Measurements from ENCODE around the gene ISG20L2. TPM values are rescaled to one million over a fixed set of nuclear protein-coding genes. Genes with fewer than 3 reads are reported as not detected.

ISG20L2 gene
- total RNA-seq, 1 donor from 2014 or later = 42.7 TPM

GRCh38 chr1:156754219-156754618 lies 25.7 kb upstream of the ISG20L2 start:
- no peak for DNase-seq (ENCODE audit: low spot score)

GRCh38 chr1:156752843-156753482 lies 24.4 kb upstream of the ISG20L2 start:
- DNase-seq (ENCODE audit: low spot score) = no peak

- DNase-seq (ENCODE audit: low spot score) = peak; percentile 99
Measured at GRCh38 chr1:156751757-156752481, 23.4 kb upstream of the ISG20L2 start.

- DNase-seq (ENCODE audit: low spot score) = no peak
Measured at GRCh38 chr1:156751451-156751756, 22.8 kb upstream of the ISG20L2 start, which contains the start of gene HDGF. TSS of gene HDGF (minus strand) at chr1:156751675. CDS start at chr1:156751429, 246 bp downstream.

- peak; percentile 73 for DNase-seq (ENCODE audit: low spot score)
Measured at GRCh38 chr1:156750711-156751450, 22.3 kb upstream of the ISG20L2 start.

- DNase-seq (ENCODE audit: low spot score) = peak; percentile 79
Measured at GRCh38 chr1:156750191-156750672, 21.7 kb upstream of the ISG20L2 start.

- DNase-seq (ENCODE audit: low spot score) = no peak
Measured at GRCh38 chr1:156749419-156750118, 21.0 kb upstream of the ISG20L2 start.

GRCh38 chr1:156748670-156749418 lies 20.3 kb upstream of the ISG20L2 start:
- DNase-seq (ENCODE audit: low spot score) = peak; percentile 77

GRCh38 chr1:156747742-156748669 lies 19.4 kb upstream of the ISG20L2 start:
- no peak for DNase-seq (ENCODE audit: low spot score)

GRCh38 chr1:156746728-156747631 lies 18.4 kb upstream of the ISG20L2 start:
- peak; percentile 88 for DNase-seq (ENCODE audit: low spot score)

- no peak for DNase-seq (ENCODE audit: low spot score)
Measured at GRCh38 chr1:156746406-156746727, 17.8 kb upstream of the ISG20L2 start.

- DNase-seq (ENCODE audit: low spot score) = no peak
Measured at GRCh38 chr1:156745881-156746280, 17.3 kb upstream of the ISG20L2 start.

GRCh38 chr1:156744786-156745419 lies 16.3 kb upstream of the ISG20L2 start:
- no peak for DNase-seq (ENCODE audit: low spot score)

GRCh38 chr1:156744344-156744743 lies 15.8 kb upstream of the ISG20L2 start:
- no peak for DNase-seq (ENCODE audit: low spot score)

- DNase-seq (ENCODE audit: low spot score) = no peak
Measured at GRCh38 chr1:156743367-156744302, 15.1 kb upstream of the ISG20L2 start.

- DNase-seq (ENCODE audit: low spot score) = no peak
Measured at GRCh38 chr1:156742801-156743200, 14.2 kb upstream of the ISG20L2 start.

- no peak for DNase-seq (ENCODE audit: low spot score)
Measured at GRCh38 chr1:156742017-156742416, 13.5 kb upstream of the ISG20L2 start.
